Uterus (tissue), 4 donors: ENCODE measurements around the gene CALY. TPM values are rescaled to one million over a fixed set of nuclear protein-coding genes. Genes with fewer than 3 reads are reported as not detected.

Source experiments
- DNase-seq, 2 donors: peaks; one replicate each; pipeline ENCODE4 v3.0.0-alpha.2; 2019 to 2020
- H3K27ac ChIP-seq, 2 donors: fragments of 200-600 bp; sonication (generic); 1 replicate in 1 of 2; 2 replicates in 1 of 2; pipeline ENCODE4 v1.5.1; 2016 to 2018
- H3K27me3 ChIP-seq, 2 donors: fragments of 200-600 bp; sonication (generic); one replicate each; pipeline ENCODE4 v1.5.1; 2018 to 2019; ENCODE audit warnings: control low read depth in 1 of 2
- H3K36me3 ChIP-seq, 2 donors: fragments of 200-600 bp; sonication (generic); one replicate each; pipeline ENCODE4 v1.5.1; 2019; ENCODE audit warnings: control low read depth in 1 of 2
- H3K4me1 ChIP-seq, 2 donors: fragments of 200-600 bp; sonication (generic); one replicate each; pipeline ENCODE4 v1.5.1; 2018 to 2019; ENCODE audit warnings: control low read depth in 1 of 2
- H3K4me3 ChIP-seq, 2 donors: fragments of 200-600 bp; sonication (generic); 1 replicate in 1 of 2; 2 replicates in 1 of 2; pipeline ENCODE4 v1.5.1; 2018 to 2019; ENCODE audit warnings: mild to moderate bottlenecking in 1 of 2
- H3K9me3 ChIP-seq, 2 donors: fragments of 200-600 bp; sonication (generic); one replicate each; pipeline ENCODE4 v1.5.1; 2019; ENCODE audit warnings: control low read depth in 1 of 2
- CTCF ChIP-seq, 4 experiments: fragments of 200-600 bp in 2 of 4; fragments of 450-650 bp in 2 of 4; sonication (generic) in 2 of 4; IDR thresholded peaks; one replicate each; pipeline ENCODE4 v1.5.1; 2016 to 2019; ENCODE audit warnings: antibody characterized with exemption in 4 of 4, mild to moderate bottlenecking in 2 of 4, moderate library complexity in 1 of 4
- POLR2A ChIP-seq, 2 donors: fragments of 450-650 bp; IDR thresholded peaks; one replicate each; pipeline ENCODE4 v1.6.1; 2016; ENCODE audit warnings: antibody characterized with exemption in 2 of 2, mild to moderate bottlenecking in 1 of 2, moderate library complexity in 1 of 2
- intact Hi-C: fragments of 100-400 bp; cut with DNase I; formaldehyde crosslinking; loops from one replicate; pipeline ENCODE4 v1.15.1; 2023; ENCODE audit warnings: low total_unique reads
- total RNA-seq, 4 donors: library from RNA; depleted of rRNA in 3 of 4; stranded (reverse); fragments of >200 nt in 3 of 4; gene quantifications; one replicate each; pipeline versions ENCODE4 v1.1.0 to v1.2.4, GENCODE V29; 2014 to 2023
- donor health status: DM: yes; HTN: yes; CAD: no.

The CALY gene
- total RNA-seq, 4 donors from 2014 or later: 0.69 TPM; not detected in 3

DNA sequence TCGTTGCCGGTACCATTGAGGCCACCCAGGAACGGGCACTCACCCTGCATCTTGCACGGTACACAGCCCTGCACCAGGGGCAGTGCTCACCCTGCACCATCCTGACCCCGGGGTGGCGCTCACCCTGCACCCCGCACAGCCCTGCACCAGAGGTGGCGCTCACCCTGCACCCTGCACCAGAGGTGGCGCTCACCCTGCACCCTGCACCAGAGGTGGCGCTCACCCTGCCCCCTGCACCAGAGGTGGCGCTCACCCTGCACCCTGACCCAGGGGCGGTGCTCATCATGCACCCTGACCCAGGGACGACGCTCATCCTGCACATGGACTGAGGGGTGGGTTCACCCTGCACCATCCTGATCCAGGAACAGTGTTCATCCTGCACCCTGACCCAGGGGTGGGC is 34.5 kb downstream of the CALY start:
- no peaks in the 10 kb centered on the region for H3K9me3 ChIP-seq
- no peak for DNase-seq
- H3K27ac ChIP-seq: no peak overlapping the region
- no peak for TF ChIP-seq POLR2A (IDR thresholded peaks at IDR 0.05)
- no peak for TF ChIP-seq CTCF (IDR thresholded peaks at IDR 0.05)
- H3K36me3 ChIP-seq: no peaks in the 10 kb centered on the region
- intact Hi-C loops: no loop called here
- H3K27me3 ChIP-seq: no peaks in the 10 kb centered on the region
- peaks cover 3 to 5% of the 10 kb centered on the region in 2 donors for H3K4me1 ChIP-seq
- no peak overlapping the region for H3K4me3 ChIP-seq

- H3K27ac ChIP-seq: no peak overlapping the region
- no peaks in the 10 kb centered on the region for H3K27me3 ChIP-seq
- intact Hi-C loops: no loop called here
- H3K36me3 ChIP-seq: no peaks in the 10 kb centered on the region
- H3K4me3 ChIP-seq: no peak overlapping the region
- H3K9me3 ChIP-seq: no peaks in the 10 kb centered on the region
- DNase-seq: no peak
- TF ChIP-seq CTCF (IDR thresholded peaks at IDR 0.05) (no peak), POLR2A (IDR thresholded peaks at IDR 0.05) (no peak)
- no peaks in the 10 kb centered on the region for H3K4me1 ChIP-seq
These were observed 37.0 kb downstream of the CALY start for GRCh38 chr10:133299738-133300137.

GRCh38 chr10:133299224-133299623 is 37.5 kb downstream of the CALY start:
- no peak overlapping the region for H3K27ac ChIP-seq
- TF ChIP-seq POLR2A (IDR thresholded peaks at IDR 0.05) (no peak), CTCF (IDR thresholded peaks at IDR 0.05) (no peak)
- intact Hi-C loops: no loop called here
- no peaks in the 10 kb centered on the region for H3K4me1 ChIP-seq
- H3K27me3 ChIP-seq: no peaks in the 10 kb centered on the region
- H3K36me3 ChIP-seq: no peaks in the 10 kb centered on the region
- DNase-seq: no peak
- no peak overlapping the region for H3K4me3 ChIP-seq
- H3K9me3 ChIP-seq: no peaks in the 10 kb centered on the region

DNA sequence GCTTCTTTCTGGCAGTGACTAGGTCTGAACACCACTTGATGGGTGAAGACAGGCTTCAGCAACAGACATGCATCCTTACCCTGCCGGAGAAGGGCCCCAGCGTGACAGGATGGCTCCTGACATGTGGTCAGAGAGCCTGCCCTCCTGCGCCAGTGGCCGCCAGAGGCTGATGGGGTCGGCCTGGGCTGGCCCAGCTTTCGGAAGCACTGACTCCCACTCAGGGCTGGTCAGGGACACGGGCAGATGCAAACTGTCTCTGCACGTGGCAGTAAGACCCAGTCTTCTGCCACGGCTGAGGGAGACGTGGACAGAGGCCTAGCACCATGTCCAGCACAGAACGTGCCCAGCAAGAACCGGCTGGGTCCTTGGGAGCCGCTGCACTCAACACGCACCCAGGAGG is 38.2 kb downstream of the CALY start:
- H3K4me1 ChIP-seq: no peaks in the 10 kb centered on the region
- intact Hi-C loops: no loop called here
- H3K27me3 ChIP-seq: no peaks in the 10 kb centered on the region
- H3K4me3 ChIP-seq: no peak overlapping the region
- TF ChIP-seq POLR2A (IDR thresholded peaks at IDR 0.05) (no peak), CTCF (IDR thresholded peaks at IDR 0.05) (no peak)
- no peaks in the 10 kb centered on the region for H3K36me3 ChIP-seq
- H3K27ac ChIP-seq: no peak overlapping the region
- H3K9me3 ChIP-seq: no peaks in the 10 kb centered on the region
- DNase-seq: no peak

- no peak for DNase-seq
- H3K27ac ChIP-seq: no peak overlapping the region
- no peaks in the 10 kb centered on the region for H3K4me1 ChIP-seq
- H3K27me3 ChIP-seq: no peaks in the 10 kb centered on the region
- no peaks in the 10 kb centered on the region for H3K36me3 ChIP-seq
- intact Hi-C loops: no loop called here
- H3K9me3 ChIP-seq: no peaks in the 10 kb centered on the region
- H3K4me3 ChIP-seq: no peak overlapping the region
- TF ChIP-seq POLR2A (IDR thresholded peaks at IDR 0.05) (no peak), CTCF (IDR thresholded peaks at IDR 0.05) (no peak)
These were observed 39.2 kb downstream of the CALY start for GRCh38 chr10:133297504-133297903.
